Activated naive CD4-positive, alpha-beta T cell treated with anti-CD3 and anti-CD28 coated beads for 36 hours (primary cell): ENCODE results near the gene CNDP1. TPM values are rescaled to one million over a fixed set of nuclear protein-coding genes. Genes with fewer than 3 reads are reported as not detected.

Source experiments
- CTCF ChIA-PET: fragments of 350-600 bp; sonication (Branson Sonifier 250); formaldehyde crosslinking; loops from one replicate; lab custom pipeline; 2021; ENCODE audit warnings: antibody characterized with exemption; lab: Charles Lee
- DNase-seq: peaks from one replicate; pipeline ENCODE4 v3.0.0-alpha.2; 2020
- H3K27ac Mint-ChIP-seq: one replicate; pipeline ENCODE4 v1.8.0; 2021; ENCODE audit warnings: mild to moderate bottlenecking, mixed read lengths
- H3K27me3 Mint-ChIP-seq: one replicate; pipeline ENCODE4 v1.8.0; 2021; ENCODE audit warnings: low read depth, mixed read lengths
- H3K36me3 Mint-ChIP-seq: one replicate; pipeline ENCODE4 v1.8.0; 2021; ENCODE audit warnings: low read depth, mixed read lengths
- H3K4me1 Mint-ChIP-seq: one replicate; pipeline ENCODE4 v1.8.0; 2021; ENCODE audit warnings: low read depth, mixed read lengths
- H3K4me3 Mint-ChIP-seq: one replicate; pipeline ENCODE4 v1.8.0; 2021; ENCODE audit warnings: mild to moderate bottlenecking, moderate library complexity, mixed read lengths
- H3K9me3 Mint-ChIP-seq: one replicate; pipeline ENCODE4 v1.8.0; 2021; ENCODE audit warnings: mixed read lengths
- intact Hi-C: fragments of 100-400 bp; cut with micrococcal nuclease; formaldehyde crosslinking; loops from one replicate; pipeline ENCODE4 v1.15.1; 2023
- total RNA-seq, 2 experiments: library from RNA; stranded (reverse); gene quantifications; one replicate each; pipeline ENCODE4 v1.2.3, GENCODE V29; 2021

The CNDP1 gene
- total RNA-seq, 2 experiments from 2014 or later = not detected

DNA sequence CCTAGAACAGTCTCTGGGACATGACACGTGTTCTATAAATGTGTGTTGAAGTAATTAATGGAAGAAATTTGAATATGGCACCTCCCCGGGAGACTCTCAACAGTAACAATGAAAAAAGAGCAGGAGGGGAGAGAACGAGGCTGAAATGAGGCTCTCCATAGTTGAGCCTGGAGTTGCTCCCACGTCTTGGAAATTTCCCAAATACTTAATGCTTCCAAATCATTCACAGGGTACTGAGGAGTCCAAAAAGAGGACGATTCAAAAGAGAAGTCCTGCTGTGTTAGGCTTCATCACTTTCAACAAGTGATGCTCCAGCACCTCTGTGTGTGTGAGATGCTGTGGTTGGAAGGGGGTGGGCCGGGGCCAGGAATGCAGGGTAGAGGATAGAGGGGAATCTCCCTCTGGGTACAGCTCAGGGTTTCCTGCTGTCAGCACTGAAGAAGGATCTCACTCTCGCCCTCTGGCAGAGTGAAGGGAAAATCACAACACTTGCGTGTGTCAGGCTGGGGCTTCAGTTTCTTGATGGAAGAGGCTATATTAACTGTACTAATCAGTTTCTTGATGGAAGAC lies 45.3 kb downstream of the CNDP1 start:
- Mint-ChIP-seq H3K4me3 (no peak overlapping the region), H3K36me3 (no peaks in the 10 kb centered on the region), H3K4me1 (no peaks in the 10 kb centered on the region), H3K9me3 (no peaks in the 10 kb centered on the region), H3K27me3 (peaks cover 18% of the 10 kb centered on the region), H3K27ac (no peak overlapping the region)
- CTCF ChIA-PET = no interaction called here
- no peak for DNase-seq
- intact Hi-C loops = no loop called here

DNA sequence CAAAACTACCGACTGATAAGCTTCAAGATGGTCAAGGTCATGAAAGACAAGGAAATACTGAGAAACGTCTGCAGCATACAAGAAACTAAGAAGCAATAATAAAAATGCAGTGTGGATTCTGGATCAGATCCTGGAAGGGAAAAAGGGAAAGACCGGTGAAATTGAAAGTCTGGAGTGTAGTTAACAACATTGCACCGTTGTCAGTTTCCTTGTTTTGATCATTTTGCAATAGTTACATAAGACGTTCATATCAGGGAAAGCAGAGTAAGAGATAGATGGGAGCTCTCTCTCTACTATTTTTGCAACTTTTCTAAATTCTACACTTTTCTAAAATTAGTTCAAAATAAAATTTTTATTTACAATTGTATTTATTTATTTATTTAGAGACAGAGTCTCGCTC lies 48.3 kb downstream of the CNDP1 start:
- no peak overlapping the region for H3K27ac Mint-ChIP-seq
- H3K36me3 Mint-ChIP-seq = no peaks in the 10 kb centered on the region
- H3K4me3 Mint-ChIP-seq = no peak overlapping the region
- H3K9me3 Mint-ChIP-seq = no peaks in the 10 kb centered on the region
- no peaks in the 10 kb centered on the region for H3K4me1 Mint-ChIP-seq
- CTCF ChIA-PET = interaction anchor here (0.6 kb wide), 1 partner anchor 153 kb away, joined by 3 read pairs; no protein-coding TSS in a partner anchor
- intact Hi-C loops = no loop called here
- H3K27me3 Mint-ChIP-seq = peaks cover 22% of the 10 kb centered on the region
- DNase-seq = no peak

DNA sequence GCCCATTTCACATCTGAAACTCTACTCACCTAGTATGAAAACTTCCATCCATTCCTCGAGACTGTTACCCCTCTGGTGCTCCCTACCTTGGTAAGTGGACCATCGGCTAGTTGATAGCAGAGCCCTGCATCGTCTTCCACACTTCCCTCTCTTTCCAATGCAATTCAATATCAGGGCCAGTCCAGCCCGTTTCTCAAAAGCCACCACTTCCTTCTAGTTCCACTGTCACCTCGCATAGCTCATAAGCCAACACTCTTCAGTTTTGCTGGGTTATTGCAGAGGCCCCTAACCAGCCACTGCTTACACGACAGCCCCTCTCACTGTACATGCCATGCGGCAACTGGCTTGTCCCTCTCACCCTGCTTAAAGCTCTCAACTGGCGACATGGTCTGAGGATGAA lies 53.1 kb downstream of the CNDP1 start:
- peaks cover 6% of the 10 kb centered on the region for H3K4me1 Mint-ChIP-seq
- no peak for DNase-seq
- no peaks in the 10 kb centered on the region for H3K36me3 Mint-ChIP-seq
- H3K4me3 Mint-ChIP-seq = no peak overlapping the region
- H3K27me3 Mint-ChIP-seq = peaks cover 8% of the 10 kb centered on the region
- CTCF ChIA-PET = interaction anchor here (0.7 kb wide), 1 partner anchor 20 kb away, joined by 3 read pairs; no protein-coding TSS in a partner anchor
- peaks cover 6% of the 10 kb centered on the region for H3K9me3 Mint-ChIP-seq
- no peak overlapping the region for H3K27ac Mint-ChIP-seq
- intact Hi-C loops = no loop called here

DNA sequence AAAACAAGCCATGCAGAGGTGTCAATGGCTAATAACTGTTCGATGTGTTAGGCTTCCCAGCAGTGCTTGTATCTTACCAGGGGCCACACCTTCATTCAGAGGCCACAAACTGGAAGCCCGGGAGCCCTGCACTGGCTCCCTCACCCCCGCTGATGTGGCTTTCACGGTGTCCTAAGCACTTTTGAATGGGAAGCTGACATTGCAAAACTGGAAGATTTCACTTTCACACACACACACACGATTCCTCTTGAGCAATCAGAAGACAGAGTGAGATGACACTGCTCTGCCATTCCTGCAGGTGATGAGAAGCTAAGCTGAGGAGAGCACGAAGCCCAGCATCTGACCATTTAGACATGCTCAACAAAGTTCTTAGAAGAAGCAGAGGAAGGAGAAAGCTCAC lies 54.7 kb downstream of the CNDP1 start:
- intact Hi-C loops = no loop called here

DNA sequence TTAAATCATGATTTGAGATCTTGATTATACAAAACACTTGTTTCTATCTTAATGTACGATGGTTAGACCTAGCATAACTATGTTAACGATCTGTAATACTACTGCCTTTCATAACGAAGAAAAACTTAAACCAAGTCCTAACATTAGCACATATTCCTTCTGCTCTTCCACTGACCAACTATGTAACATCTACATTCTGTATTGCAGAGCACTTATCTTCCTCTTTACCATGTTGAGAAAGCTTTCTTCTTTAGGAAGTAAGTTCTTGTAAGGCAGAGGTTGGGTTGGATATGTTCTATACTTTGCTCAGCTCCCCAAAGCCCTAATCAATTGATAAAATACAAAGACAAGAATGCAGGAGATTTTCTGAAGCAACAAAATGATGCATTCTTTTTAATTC lies 55.5 kb downstream of the CNDP1 start:
- intact Hi-C loops = no loop called here
- Mint-ChIP-seq H3K36me3 (peaks cover 15% of the 10 kb centered on the region), H3K27ac (no peak overlapping the region), H3K9me3 (peaks cover 15% of the 10 kb centered on the region), H3K27me3 (peaks cover 4% of the 10 kb centered on the region), H3K4me1 (peaks cover 8% of the 10 kb centered on the region), H3K4me3 (no peak overlapping the region)
- CTCF ChIA-PET = interaction anchor here (0.6 kb wide), 1 partner anchor 72 kb away, joined by 3 read pairs; no protein-coding TSS in a partner anchor
- no peak for DNase-seq

More for the DNA sequence above, 54.7 kb downstream of the CNDP1 start:
- Mint-ChIP-seq H3K36me3 (peaks cover 10% of the 10 kb centered on the region), H3K9me3 (peaks cover 15% of the 10 kb centered on the region), H3K4me1 (peaks cover 6% of the 10 kb centered on the region), H3K4me3 (no peak overlapping the region), H3K27ac (no peak overlapping the region), H3K27me3 (peaks cover 4% of the 10 kb centered on the region)
- DNase-seq = no peak
- CTCF ChIA-PET = no interaction called here

DNA sequence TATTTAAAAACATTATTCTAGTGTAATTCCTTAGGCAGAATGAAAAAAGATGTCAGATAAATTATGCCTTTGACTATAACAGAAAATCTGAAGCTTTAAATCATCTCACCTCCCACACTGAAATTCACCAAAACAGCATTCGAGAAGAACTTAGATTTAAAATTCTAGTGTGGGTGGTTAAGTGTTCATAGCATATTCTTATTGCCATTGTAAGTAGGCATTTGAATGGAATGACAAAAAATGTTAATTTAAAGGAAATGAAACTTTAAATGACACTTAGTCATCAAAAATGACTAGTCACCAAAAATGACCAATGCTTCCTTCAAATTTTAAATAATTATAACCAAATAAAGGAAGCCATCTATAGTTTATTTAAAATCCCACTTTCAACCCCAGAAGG lies 56.4 kb downstream of the CNDP1 start:
- DNase-seq = no peak

DNA sequence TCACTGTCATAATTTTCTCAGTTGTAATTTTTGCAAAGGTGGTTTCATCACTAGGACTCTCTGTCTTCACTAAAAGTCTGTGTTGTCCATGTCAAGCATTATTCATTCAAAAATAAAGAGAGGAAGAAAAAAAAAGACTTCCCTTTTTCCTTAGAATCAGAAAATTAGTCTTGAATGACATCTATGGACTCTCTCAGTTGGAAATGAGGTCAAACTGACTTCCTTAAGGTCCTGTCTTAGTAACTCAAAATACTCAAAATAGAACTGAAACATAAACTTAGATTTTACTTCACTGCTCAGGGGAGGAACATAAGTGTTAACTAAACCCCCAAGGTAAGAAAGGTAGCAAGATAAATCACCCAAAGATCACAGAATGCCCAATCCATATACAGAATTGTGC lies 61.1 kb downstream of the CNDP1 start:
- H3K9me3 Mint-ChIP-seq = peaks cover 15% of the 10 kb centered on the region
- no peaks in the 10 kb centered on the region for H3K27me3 Mint-ChIP-seq
- H3K36me3 Mint-ChIP-seq = peaks cover 32% of the 10 kb centered on the region
- CTCF ChIA-PET = interaction anchor here (0.7 to 1.2 kb wide), 4 partner anchors 40 to 355 kb away, joined by 3 to 5 read pairs (median 4); no protein-coding TSS in a partner anchor
- H3K4me1 Mint-ChIP-seq = peaks cover 33% of the 10 kb centered on the region
- H3K4me3 Mint-ChIP-seq = peak overlapping the region; percentile 44
- DNase-seq = no peak
- peak overlapping the region; percentile 65 for H3K27ac Mint-ChIP-seq
- intact Hi-C loops = loop anchor here (5.0 kb wide), 4 partner anchors 223 to 1897 kb away; no protein-coding TSS in a partner anchor

More for the DNA sequence above, 56.4 kb downstream of the CNDP1 start:
- peaks cover 15% of the 10 kb centered on the region for H3K9me3 Mint-ChIP-seq
- no peak overlapping the region for H3K27ac Mint-ChIP-seq
- intact Hi-C loops = no loop called here
- CTCF ChIA-PET = interaction anchor here (0.6 kb wide), 1 partner anchor 71 kb away, joined by 3 read pairs; no protein-coding TSS in a partner anchor
- no peak overlapping the region for H3K4me3 Mint-ChIP-seq
- H3K27me3 Mint-ChIP-seq = peaks cover 4% of the 10 kb centered on the region
- H3K36me3 Mint-ChIP-seq = peaks cover 24% of the 10 kb centered on the region
- H3K4me1 Mint-ChIP-seq = peaks cover 17% of the 10 kb centered on the region

DNA sequence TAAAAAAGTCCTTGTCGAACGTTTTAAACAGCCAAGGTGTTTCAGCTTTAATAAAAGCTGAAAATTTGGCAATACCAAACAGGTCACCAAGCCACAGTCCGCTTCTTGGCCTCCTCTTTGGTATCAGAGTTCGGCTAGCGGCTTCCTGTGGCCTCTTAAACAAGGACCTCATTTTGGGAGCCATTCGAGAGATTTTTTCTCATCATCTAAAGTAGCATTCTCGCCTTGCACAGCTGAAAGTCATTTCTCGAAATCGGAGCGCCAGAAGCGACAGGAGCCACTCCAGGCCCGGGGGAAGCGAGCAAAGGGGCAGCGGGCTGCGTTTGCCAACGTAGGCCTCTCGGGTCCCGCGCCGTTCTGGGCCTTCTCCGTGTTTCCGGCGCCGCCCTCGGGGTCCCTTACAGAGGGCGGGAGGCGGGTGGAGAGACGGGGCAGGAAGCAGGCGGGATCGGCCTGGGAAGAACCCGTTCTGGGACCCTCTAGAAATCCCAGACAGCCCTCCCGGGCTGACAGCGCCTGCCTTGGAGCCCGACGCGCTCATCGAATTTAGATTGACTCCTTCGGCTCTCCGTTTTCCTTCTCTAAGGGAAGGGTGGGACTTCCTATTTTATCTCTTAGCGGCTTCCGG lies 62.8 kb downstream of the CNDP1 start:
- H3K36me3 Mint-ChIP-seq = peaks cover 38% of the 10 kb centered on the region
- DNase-seq = peak; percentile 71
- intact Hi-C loops = loop anchor here (1.0 to 5.0 kb wide), 8 partner anchors 101 to 1895 kb away; partner anchors contain the start of genes CNDP2 and TSHZ1
- peak overlapping the region; percentile 98 for H3K27ac Mint-ChIP-seq
- H3K9me3 Mint-ChIP-seq = peaks cover 11% of the 10 kb centered on the region
- CTCF ChIA-PET = interaction anchor here (0.6 kb wide), 1 partner anchor 25 kb away, joined by 4 read pairs; no protein-coding TSS in a partner anchor
- no peaks in the 10 kb centered on the region for H3K27me3 Mint-ChIP-seq
- peaks cover 38% of the 10 kb centered on the region for H3K4me1 Mint-ChIP-seq
- peak overlapping the region; percentile 86 for H3K4me3 Mint-ChIP-seq

DNA sequence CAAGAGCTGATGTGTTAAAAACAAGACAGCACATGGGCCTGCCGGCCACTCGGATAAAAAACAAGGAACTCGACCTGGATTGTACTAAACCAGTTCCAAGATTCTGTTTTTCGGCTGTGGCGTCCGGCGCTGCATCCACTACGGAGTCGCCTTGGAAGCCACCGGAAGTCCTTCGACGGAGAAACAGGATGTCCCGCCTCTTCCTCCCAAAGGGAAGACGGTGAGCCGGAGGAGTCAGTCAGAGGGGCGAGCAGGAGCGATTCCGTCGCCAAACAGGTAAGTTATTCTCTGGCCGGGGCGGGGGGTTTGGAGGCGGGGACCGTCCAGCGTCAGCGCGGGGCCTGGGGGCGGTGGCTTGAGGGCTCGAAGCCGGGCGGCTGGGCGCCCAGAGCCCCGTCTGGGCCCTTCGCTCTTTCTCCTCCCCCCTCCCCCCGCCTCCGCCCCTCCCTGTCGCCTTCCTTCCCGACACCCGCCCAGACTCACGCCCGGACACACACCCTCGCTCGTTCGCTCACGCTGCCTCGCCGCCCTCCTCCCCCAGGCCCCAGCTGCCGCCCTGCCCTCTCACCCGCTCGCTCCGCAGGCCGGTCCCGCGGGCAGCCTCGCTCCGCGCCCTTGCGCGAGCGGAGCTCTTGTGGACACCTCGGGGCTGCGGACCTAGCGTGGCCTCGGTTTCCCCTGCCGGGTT lies 63.5 kb downstream of the CNDP1 start, which contains the start of gene ZNF407:
Gene ZNF407 (plus strand): TSS at position 209 of the 688 bp plus-strand sequence. CDS start 33,150 bp downstream, outside the sequence.
- Mint-ChIP-seq H3K36me3 (peaks cover 38% of the 10 kb centered on the region), H3K27me3 (no peaks in the 10 kb centered on the region), H3K9me3 (peaks cover 8% of the 10 kb centered on the region), H3K27ac (peak within 1 kb of the TSS; percentile 98), H3K4me3 (peak within 1 kb of the TSS; percentile 86), H3K4me1 (peaks cover 38% of the 10 kb centered on the region)
- CTCF ChIA-PET = interaction anchor here (0.6 kb wide), 1 partner anchor 25 kb away, joined by 4 read pairs; no protein-coding TSS in a partner anchor
- peak; percentile 91 for DNase-seq
- intact Hi-C loops = loop anchor here (1.0 to 5.0 kb wide), 10 partner anchors 33 to 1894 kb away; partner anchors contain the start of genes CNDP2, TIMM21 and TSHZ1

DNA sequence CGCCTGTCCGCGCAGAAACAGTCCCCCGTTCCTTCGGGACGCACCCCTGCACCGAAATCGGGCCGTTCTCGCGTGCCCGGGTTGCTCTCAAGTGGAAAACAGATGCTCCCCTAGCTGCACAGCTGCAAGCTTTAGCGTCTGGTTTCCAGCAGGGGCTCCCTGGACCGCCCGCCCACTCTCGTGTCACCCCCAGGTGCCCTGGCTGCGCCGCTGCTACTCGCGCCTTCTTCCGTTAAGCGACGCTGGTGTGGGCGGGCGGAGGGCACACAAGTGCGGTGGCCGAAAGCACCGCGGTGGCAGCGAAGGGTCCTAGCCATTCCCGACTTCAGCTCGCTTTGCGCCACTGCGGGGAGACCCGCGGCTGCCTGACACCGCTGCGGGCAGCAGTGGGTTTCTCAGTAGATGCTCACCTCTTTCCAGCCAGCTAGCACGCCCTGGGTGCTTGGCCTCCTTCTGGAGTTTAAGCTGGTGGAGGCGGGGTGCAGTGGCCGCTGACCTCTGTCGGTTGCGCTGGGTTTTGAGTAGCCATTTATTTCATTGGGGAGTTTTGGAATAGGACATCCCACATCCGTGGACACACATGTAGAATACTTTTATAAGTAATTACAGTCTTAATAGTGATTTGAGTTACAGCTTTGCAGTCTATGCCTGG lies 64.2 kb downstream of the CNDP1 start:
- DNase-seq = peak; percentile 71
- peaks cover 4% of the 10 kb centered on the region for H3K9me3 Mint-ChIP-seq
- H3K4me1 Mint-ChIP-seq = peaks cover 38% of the 10 kb centered on the region
- H3K36me3 Mint-ChIP-seq = peaks cover 34% of the 10 kb centered on the region
- intact Hi-C loops = loop anchor here (1.0 to 5.0 kb wide), 6 partner anchors 33 to 1894 kb away; partner anchors contain the start of gene TIMM21
- CTCF ChIA-PET = interaction anchor here (0.9 kb wide), 1 partner anchor 619 kb away, joined by 3 read pairs; no protein-coding TSS in a partner anchor
- no peaks in the 10 kb centered on the region for H3K27me3 Mint-ChIP-seq
- peak overlapping the region; percentile 86 for H3K4me3 Mint-ChIP-seq
- peak overlapping the region; percentile 98 for H3K27ac Mint-ChIP-seq

DNA sequence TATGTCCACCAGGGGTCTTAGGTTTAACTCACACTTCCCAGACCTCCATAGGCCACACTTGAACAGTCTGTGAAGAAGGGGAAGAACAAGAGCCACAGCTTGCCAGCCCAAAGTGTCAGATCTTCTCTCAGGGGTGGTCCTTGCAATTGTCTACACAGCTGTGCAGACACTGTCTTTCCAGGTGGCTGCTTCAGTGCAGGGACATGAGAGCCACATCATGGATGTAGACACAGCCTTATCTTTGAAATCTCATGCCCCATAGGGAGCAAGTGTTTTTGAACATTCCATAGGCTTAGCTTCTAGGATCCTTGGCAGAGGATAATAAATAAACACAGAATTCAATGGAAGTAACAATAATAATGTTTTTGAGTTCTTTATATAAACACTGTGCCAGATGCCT lies 70.1 kb downstream of the CNDP1 start:
- DNase-seq = no peak
- Mint-ChIP-seq H3K27me3 (no peaks in the 10 kb centered on the region), H3K9me3 (no peaks in the 10 kb centered on the region), H3K4me1 (peaks cover 19% of the 10 kb centered on the region), H3K4me3 (no peak overlapping the region), H3K27ac (no peak overlapping the region), H3K36me3 (peaks cover 6% of the 10 kb centered on the region)
- intact Hi-C loops = no loop called here
- CTCF ChIA-PET = interaction anchor here (0.5 to 0.9 kb wide), 2 partner anchors 18 to 48 kb away, joined by 3 to 4 read pairs; no protein-coding TSS in a partner anchor
